ENCODE data around the gene ADAMTS17.

DNA sequence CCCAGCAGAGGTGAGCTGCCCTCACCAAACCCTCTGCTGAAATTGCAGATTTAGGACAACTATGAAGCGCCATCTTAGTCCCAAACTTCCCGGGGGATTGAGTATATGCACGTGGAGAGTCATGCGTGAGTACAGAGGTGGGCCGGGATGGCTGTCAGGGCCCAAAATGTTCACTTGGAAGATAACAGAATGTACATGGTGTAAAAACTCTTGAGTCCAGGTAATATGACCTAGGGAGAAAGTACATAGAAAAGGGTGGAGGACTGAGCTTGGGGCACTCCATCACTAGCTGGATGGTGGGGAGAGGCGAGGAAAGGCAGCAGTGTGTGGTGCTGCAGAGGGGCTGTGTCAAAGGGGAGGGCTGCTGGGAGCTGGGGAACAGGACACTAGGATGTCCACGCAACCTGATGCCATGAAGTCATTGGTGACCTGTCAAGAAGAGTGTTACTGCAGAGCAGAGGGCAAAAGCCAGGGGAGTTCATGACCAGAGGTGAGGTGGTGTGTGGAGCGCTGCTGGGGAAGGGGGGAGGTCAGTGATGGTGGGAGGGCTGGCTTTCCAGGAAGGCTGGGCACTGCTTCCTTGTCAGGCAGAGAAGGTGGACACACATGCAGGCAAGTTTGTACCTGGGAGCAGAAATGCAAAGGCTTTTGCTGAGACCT lies 372.4 kb downstream of the ADAMTS17 start:
- TF ChIP-seq EP300 (IDR thresholded peaks at IDR 0.05) (no peak), POLR2A (IDR thresholded peaks at IDR 0.05; ENCODE audit: low read length) (no peak), USF2 (IDR thresholded peaks at IDR 0.05) (no peak), SMC3 (IDR thresholded peaks at IDR 0.05) (no peak), JUN (IDR thresholded peaks at IDR 0.05) (no peak), HOXB5 (CRISPR knock-in tag; IDR thresholded peaks at IDR 0.05) (no peak), RAD21 (conservative IDR thresholded peaks at IDR 0.05 in 1 of 2, IDR thresholded peaks at IDR 0.05 in 1 of 2) (no peak), ZSCAN20 (CRISPR knock-in tag; IDR thresholded peaks at IDR 0.05) (no peak), ESRRA (IDR thresholded peaks at IDR 0.05; ENCODE audit: borderline replicate concordance, low read length) (no peak)
- TF ChIP-seq, protein P1, sequence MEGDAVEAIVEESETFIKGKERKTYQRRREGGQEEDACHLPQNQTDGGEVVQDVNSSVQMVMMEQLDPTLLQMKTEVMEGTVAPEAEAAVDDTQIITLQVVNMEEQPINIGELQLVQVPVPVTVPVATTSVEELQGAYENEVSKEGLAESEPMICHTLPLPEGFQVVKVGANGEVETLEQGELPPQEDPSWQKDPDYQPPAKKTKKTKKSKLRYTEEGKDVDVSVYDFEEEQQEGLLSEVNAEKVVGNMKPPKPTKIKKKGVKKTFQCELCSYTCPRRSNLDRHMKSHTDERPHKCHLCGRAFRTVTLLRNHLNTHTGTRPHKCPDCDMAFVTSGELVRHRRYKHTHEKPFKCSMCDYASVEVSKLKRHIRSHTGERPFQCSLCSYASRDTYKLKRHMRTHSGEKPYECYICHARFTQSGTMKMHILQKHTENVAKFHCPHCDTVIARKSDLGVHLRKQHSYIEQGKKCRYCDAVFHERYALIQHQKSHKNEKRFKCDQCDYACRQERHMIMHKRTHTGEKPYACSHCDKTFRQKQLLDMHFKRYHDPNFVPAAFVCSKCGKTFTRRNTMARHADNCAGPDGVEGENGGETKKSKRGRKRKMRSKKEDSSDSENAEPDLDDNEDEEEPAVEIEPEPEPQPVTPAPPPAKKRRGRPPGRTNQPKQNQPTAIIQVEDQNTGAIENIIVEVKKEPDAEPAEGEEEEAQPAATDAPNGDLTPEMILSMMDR (IDR thresholded peaks at IDR 0.05) = no peak

All from A549 (cell line).